Activated naive CD8-positive, alpha-beta T cell treated with anti-CD3 and anti-CD28 coated beads, Interleukin-2, amount 10 ng/mL, durations not matched to agents 7 days and 5 days (primary cell): ENCODE data around the gene PHOX2B. TPM values are rescaled to one million over a fixed set of nuclear protein-coding genes. Genes with fewer than 3 reads are reported as not detected.

ENCODE experiments used
- ATAC-seq: fragments of 150-1000 bp; cut with Tn5 transposase; one replicate; pipeline ENCODE4 v1.10.0; 2021; ENCODE audit warnings: low read depth, moderate library complexity
- POLR2A ChIA-PET: fragments of 350-600 bp; sonication (Branson Sonifier 250); formaldehyde crosslinking; loops from one replicate; lab custom pipeline; 2021; ENCODE audit warnings: antibody characterized with exemption; lab: Charles Lee
- DNase-seq: peaks from one replicate; pipeline ENCODE4 v3.0.0; 2021
- H3K27ac Mint-ChIP-seq: one replicate; pipeline ENCODE4 v1.8.0; 2022; ENCODE audit warnings: mild to moderate bottlenecking, mixed read lengths
- H3K27me3 Mint-ChIP-seq: one replicate; pipeline ENCODE4 v1.8.0; 2022; ENCODE audit warnings: mild to moderate bottlenecking, moderate library complexity, mixed read lengths
- H3K36me3 Mint-ChIP-seq: one replicate; pipeline ENCODE4 v1.8.0; 2021; ENCODE audit warnings: mild to moderate bottlenecking, mixed read lengths
- H3K4me1 Mint-ChIP-seq: one replicate; pipeline ENCODE4 v1.8.0; 2021; ENCODE audit warnings: mixed read lengths
- H3K4me3 Mint-ChIP-seq: one replicate; pipeline ENCODE4 v1.8.0; 2022; ENCODE audit warnings: mild to moderate bottlenecking, moderate library complexity, mixed read lengths
- H3K9me3 Mint-ChIP-seq: one replicate; pipeline ENCODE4 v1.8.0; 2021; ENCODE audit warnings: mixed read lengths
- total RNA-seq, 2 experiments: library from RNA; stranded (reverse); gene quantifications; one replicate each; pipeline ENCODE4 v1.2.3, GENCODE V29; 2021

The PHOX2B gene
- total RNA-seq, 2 experiments from 2014 or later, result not detected

GRCh38 chr4:41753942-41754341 is 5.4 kb upstream of the PHOX2B start:
- DNase-seq (no peak), ATAC-seq (no peak)
- no peaks in the 10 kb centered on the region for H3K9me3 Mint-ChIP-seq
- peaks cover 62% of the 10 kb centered on the region for H3K27me3 Mint-ChIP-seq
- no peak overlapping the region for H3K27ac Mint-ChIP-seq
- peaks cover 2% of the 10 kb centered on the region for H3K4me1 Mint-ChIP-seq
- H3K36me3 Mint-ChIP-seq, result no peaks in the 10 kb centered on the region
- H3K4me3 Mint-ChIP-seq, result no peak overlapping the region
- POLR2A ChIA-PET, result interaction anchor here (0.6 kb wide), 1 partner anchor 65 kb away, joined by 6 read pairs; no protein-coding TSS in a partner anchor

GRCh38 chr4:41752081-41752836 is 3.7 kb upstream of the PHOX2B start:
- H3K27me3 Mint-ChIP-seq, result peaks cover 77% of the 10 kb centered on the region
- POLR2A ChIA-PET, result no interaction called here
- DNase-seq (no peak), ATAC-seq (no peak)
- no peak overlapping the region for H3K4me3 Mint-ChIP-seq
- H3K27ac Mint-ChIP-seq, result no peak overlapping the region
- peaks cover 2% of the 10 kb centered on the region for H3K36me3 Mint-ChIP-seq
- no peaks in the 10 kb centered on the region for H3K9me3 Mint-ChIP-seq
- H3K4me1 Mint-ChIP-seq, result peaks cover 2% of the 10 kb centered on the region

GRCh38 chr4:41751449-41752061 is 3.0 kb upstream of the PHOX2B start:
- H3K9me3 Mint-ChIP-seq, result no peaks in the 10 kb centered on the region
- H3K4me3 Mint-ChIP-seq, result no peak overlapping the region
- peaks cover 2% of the 10 kb centered on the region for H3K36me3 Mint-ChIP-seq
- H3K27me3 Mint-ChIP-seq, result peaks cover 84% of the 10 kb centered on the region
- no peak for DNase-seq
- H3K27ac Mint-ChIP-seq, result no peak overlapping the region
- no peak for ATAC-seq
- peaks cover 2% of the 10 kb centered on the region for H3K4me1 Mint-ChIP-seq
- POLR2A ChIA-PET, result no interaction called here

- H3K36me3 Mint-ChIP-seq, result peaks cover 4% of the 10 kb centered on the region
- H3K27me3 Mint-ChIP-seq, result peaks cover 90% of the 10 kb centered on the region
- ATAC-seq, result no peak
- H3K4me3 Mint-ChIP-seq, result no peak overlapping the region
- peak; percentile 27 for DNase-seq
- POLR2A ChIA-PET, result no interaction called here
- H3K4me1 Mint-ChIP-seq, result peaks cover 2% of the 10 kb centered on the region
- peaks cover 1% of the 10 kb centered on the region for H3K9me3 Mint-ChIP-seq
- no peak overlapping the region for H3K27ac Mint-ChIP-seq
Measured at GRCh38 chr4:41750626-41751448, 2.3 kb upstream of the PHOX2B start.

- Mint-ChIP-seq H3K27me3 (peaks cover 85% of the 10 kb centered on the region), H3K4me3 (no peak overlapping the region), H3K4me1 (peaks cover 2% of the 10 kb centered on the region), H3K9me3 (peaks cover 1% of the 10 kb centered on the region), H3K36me3 (peaks cover 4% of the 10 kb centered on the region), H3K27ac (peak overlapping the region; percentile 9)
- DNase-seq (no peak), ATAC-seq (no peak)
- POLR2A ChIA-PET, result no interaction called here
Measured at GRCh38 chr4:41750121-41750625, 1.6 kb upstream of the PHOX2B start.

GRCh38 chr4:41749631-41750039 is 1.1 kb upstream of the PHOX2B start:
- POLR2A ChIA-PET, result no interaction called here
- ATAC-seq (no peak), DNase-seq (no peak)
- peaks cover 1% of the 10 kb centered on the region for H3K9me3 Mint-ChIP-seq
- no peak overlapping the region for H3K4me3 Mint-ChIP-seq
- H3K4me1 Mint-ChIP-seq, result no peaks in the 10 kb centered on the region
- peaks cover 4% of the 10 kb centered on the region for H3K36me3 Mint-ChIP-seq
- no peak overlapping the region for H3K27ac Mint-ChIP-seq
- H3K27me3 Mint-ChIP-seq, result peaks cover 85% of the 10 kb centered on the region

GRCh38 chr4:41748074-41748570 is 403 bp downstream of the PHOX2B start:
- ATAC-seq (no peak), DNase-seq (no peak)
- peaks cover 84% of the 10 kb centered on the region for H3K27me3 Mint-ChIP-seq
- H3K9me3 Mint-ChIP-seq, result peaks cover 4% of the 10 kb centered on the region
- no peak overlapping the region for H3K4me3 Mint-ChIP-seq
- POLR2A ChIA-PET, result no interaction called here
- H3K36me3 Mint-ChIP-seq, result peaks cover 7% of the 10 kb centered on the region
- H3K27ac Mint-ChIP-seq, result no peak overlapping the region
- no peaks in the 10 kb centered on the region for H3K4me1 Mint-ChIP-seq

- Mint-ChIP-seq H3K9me3 (peaks cover 4% of the 10 kb centered on the region), H3K4me3 (no peak overlapping the region), H3K36me3 (peaks cover 7% of the 10 kb centered on the region), H3K27ac (no peak overlapping the region), H3K4me1 (no peaks in the 10 kb centered on the region), H3K27me3 (peaks cover 77% of the 10 kb centered on the region)
- DNase-seq (peak; percentile 29), ATAC-seq (no peak)
- POLR2A ChIA-PET, result no interaction called here
Measured at GRCh38 chr4:41747230-41748055, 1.1 kb downstream of the PHOX2B start.

- peaks cover 6% of the 10 kb centered on the region for H3K9me3 Mint-ChIP-seq
- H3K27ac Mint-ChIP-seq, result no peak overlapping the region
- H3K36me3 Mint-ChIP-seq, result peaks cover 7% of the 10 kb centered on the region
- H3K4me3 Mint-ChIP-seq, result no peak overlapping the region
- no peaks in the 10 kb centered on the region for H3K4me1 Mint-ChIP-seq
- POLR2A ChIA-PET, result no interaction called here
- no peak for DNase-seq
- no peak for ATAC-seq
- H3K27me3 Mint-ChIP-seq, result peaks cover 70% of the 10 kb centered on the region
Measured at GRCh38 chr4:41746440-41747229, 1.9 kb downstream of the PHOX2B start.

GRCh38 chr4:41746025-41746439 is 2.5 kb downstream of the PHOX2B start:
- Mint-ChIP-seq H3K9me3 (peaks cover 6% of the 10 kb centered on the region), H3K27me3 (peaks cover 67% of the 10 kb centered on the region), H3K4me3 (no peak overlapping the region), H3K36me3 (peaks cover 7% of the 10 kb centered on the region), H3K4me1 (no peaks in the 10 kb centered on the region), H3K27ac (no peak overlapping the region)
- peak; percentile 28 for DNase-seq
- no peak for ATAC-seq
- POLR2A ChIA-PET, result no interaction called here

GRCh38 chr4:41745292-41746024 is 3.1 kb downstream of the PHOX2B start:
- no peaks in the 10 kb centered on the region for H3K4me1 Mint-ChIP-seq
- DNase-seq (peak; percentile 30), ATAC-seq (no peak)
- peaks cover 6% of the 10 kb centered on the region for H3K9me3 Mint-ChIP-seq
- POLR2A ChIA-PET, result no interaction called here
- peaks cover 7% of the 10 kb centered on the region for H3K36me3 Mint-ChIP-seq
- peaks cover 63% of the 10 kb centered on the region for H3K27me3 Mint-ChIP-seq
- H3K4me3 Mint-ChIP-seq, result no peak overlapping the region
- no peak overlapping the region for H3K27ac Mint-ChIP-seq
